ENCODE results near the gene PKNOX2.

PKNOX2 gene

GRCh38 chr11:125286486-125286885, 121.9 kb downstream of the PKNOX2 start:
- TF ChIP-seq, protein P1, sequence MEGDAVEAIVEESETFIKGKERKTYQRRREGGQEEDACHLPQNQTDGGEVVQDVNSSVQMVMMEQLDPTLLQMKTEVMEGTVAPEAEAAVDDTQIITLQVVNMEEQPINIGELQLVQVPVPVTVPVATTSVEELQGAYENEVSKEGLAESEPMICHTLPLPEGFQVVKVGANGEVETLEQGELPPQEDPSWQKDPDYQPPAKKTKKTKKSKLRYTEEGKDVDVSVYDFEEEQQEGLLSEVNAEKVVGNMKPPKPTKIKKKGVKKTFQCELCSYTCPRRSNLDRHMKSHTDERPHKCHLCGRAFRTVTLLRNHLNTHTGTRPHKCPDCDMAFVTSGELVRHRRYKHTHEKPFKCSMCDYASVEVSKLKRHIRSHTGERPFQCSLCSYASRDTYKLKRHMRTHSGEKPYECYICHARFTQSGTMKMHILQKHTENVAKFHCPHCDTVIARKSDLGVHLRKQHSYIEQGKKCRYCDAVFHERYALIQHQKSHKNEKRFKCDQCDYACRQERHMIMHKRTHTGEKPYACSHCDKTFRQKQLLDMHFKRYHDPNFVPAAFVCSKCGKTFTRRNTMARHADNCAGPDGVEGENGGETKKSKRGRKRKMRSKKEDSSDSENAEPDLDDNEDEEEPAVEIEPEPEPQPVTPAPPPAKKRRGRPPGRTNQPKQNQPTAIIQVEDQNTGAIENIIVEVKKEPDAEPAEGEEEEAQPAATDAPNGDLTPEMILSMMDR (IDR thresholded peaks at IDR 0.05; ENCODE audit: borderline replicate concordance, insufficient read depth, low read depth, low read length): no peak
- no peak overlapping the region for H3K4me3 ChIP-seq (ENCODE audit: low read depth, low read length)

DNA sequence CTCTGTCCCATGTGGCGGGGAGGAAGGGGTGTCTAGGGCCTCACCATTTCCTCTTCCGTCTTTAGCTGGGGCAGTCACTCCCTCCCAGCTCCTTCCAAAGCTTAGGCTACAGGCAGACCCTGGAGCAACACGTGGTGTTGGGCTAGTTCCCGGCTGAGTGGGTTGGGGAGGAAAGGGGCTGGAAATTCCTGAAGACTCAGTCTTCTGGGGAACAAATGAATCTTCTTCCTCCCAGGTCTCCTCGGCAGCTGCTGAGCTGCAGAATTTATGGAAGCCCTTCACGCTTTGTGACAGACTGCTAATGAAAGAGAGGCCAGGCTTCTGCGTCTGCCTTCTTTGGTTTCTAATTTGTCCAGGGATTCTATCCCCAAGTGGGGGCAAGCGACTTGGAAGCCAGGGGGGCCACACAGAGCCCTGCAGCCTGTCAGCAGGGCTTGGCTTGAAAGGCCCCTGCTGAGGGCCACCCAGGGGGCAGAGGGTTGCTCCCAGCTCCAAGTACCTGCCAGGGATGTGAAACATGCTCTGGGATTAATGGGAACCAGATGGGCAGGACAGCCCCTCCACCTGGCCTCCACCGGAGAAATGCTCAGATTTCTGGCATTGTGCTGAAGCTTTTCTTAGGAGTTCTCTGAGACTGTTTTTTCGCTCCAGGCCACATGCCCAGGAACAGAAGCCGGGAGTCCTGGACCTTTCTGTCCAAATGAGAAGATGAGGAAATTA, 123.1 kb downstream of the PKNOX2 start:
- H3K4me3 ChIP-seq (ENCODE audit: low read depth, low read length): no peak overlapping the region
- TF ChIP-seq, protein P1 (IDR thresholded peaks at IDR 0.05; ENCODE audit: borderline replicate concordance, insufficient read depth, low read depth, low read length): no peak

GRCh38 chr11:125289419-125290098, 125.0 kb downstream of the PKNOX2 start:
- no peak overlapping the region for H3K4me3 ChIP-seq (ENCODE audit: low read depth, low read length)
- TF ChIP-seq, protein P1 (IDR thresholded peaks at IDR 0.05; ENCODE audit: borderline replicate concordance, insufficient read depth, low read depth, low read length): no peak

DNA sequence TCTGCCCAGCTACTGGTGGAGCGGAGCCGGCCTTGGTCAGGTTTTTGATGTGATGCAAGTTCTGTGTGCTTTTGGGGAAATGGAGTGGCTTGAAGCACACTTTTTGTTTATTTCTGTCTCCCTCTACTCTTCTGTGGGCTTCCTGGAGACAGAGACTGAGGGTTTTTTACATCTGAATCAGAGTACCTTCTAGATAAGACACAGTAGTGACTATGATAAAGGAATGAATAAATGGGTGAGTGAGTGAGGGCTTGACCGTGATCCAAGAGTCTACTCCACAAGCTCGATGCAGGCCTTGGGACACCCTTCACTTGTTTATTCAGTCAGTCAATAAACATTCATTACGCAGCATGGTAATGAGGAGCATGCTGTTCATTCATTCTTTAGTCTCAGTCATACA, 125.7 kb downstream of the PKNOX2 start:
- H3K4me3 ChIP-seq (ENCODE audit: low read depth, low read length): no peak overlapping the region
- TF ChIP-seq, protein P1 (IDR thresholded peaks at IDR 0.05; ENCODE audit: borderline replicate concordance, insufficient read depth, low read depth, low read length): no peak

DNA sequence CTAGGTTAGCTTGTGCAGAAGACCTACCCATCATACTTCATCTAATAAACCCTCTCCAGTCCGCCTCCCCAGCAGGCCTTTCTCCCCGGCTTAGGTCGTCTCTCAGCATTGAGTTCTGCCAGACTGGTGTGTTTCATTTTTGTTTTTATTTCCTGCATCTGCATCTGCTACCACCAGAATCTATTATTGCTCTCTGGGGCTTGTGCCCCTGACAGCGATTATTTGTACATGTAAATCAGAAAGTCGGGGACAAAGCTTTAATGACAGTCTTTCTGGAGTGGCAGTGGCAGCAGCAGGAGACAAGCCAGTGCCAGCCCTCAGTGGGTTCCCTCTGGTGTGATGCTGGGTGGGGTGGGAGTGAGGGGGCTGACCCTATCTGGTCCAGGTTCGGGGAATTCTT, 127.5 kb downstream of the PKNOX2 start:
- TF ChIP-seq, protein P1 (IDR thresholded peaks at IDR 0.05; ENCODE audit: borderline replicate concordance, insufficient read depth, low read depth, low read length): no peak
- H3K4me3 ChIP-seq (ENCODE audit: low read depth, low read length): no peak overlapping the region

- H3K4me3 ChIP-seq (ENCODE audit: low read depth, low read length): no peak overlapping the region
- TF ChIP-seq, protein P1 (IDR thresholded peaks at IDR 0.05; ENCODE audit: borderline replicate concordance, insufficient read depth, low read depth, low read length): no peak
Measured at GRCh38 chr11:125293596-125293995, 129.0 kb downstream of the PKNOX2 start.

- H3K4me3 ChIP-seq (ENCODE audit: low read depth, low read length): no peak overlapping the region
- TF ChIP-seq, protein P1 (IDR thresholded peaks at IDR 0.05; ENCODE audit: borderline replicate concordance, insufficient read depth, low read depth, low read length): no peak
Measured at GRCh38 chr11:125295931-125296330, 131.4 kb downstream of the PKNOX2 start.

All from GM12875 (cell line).